ENCODE results near the gene A2M.

DNA sequence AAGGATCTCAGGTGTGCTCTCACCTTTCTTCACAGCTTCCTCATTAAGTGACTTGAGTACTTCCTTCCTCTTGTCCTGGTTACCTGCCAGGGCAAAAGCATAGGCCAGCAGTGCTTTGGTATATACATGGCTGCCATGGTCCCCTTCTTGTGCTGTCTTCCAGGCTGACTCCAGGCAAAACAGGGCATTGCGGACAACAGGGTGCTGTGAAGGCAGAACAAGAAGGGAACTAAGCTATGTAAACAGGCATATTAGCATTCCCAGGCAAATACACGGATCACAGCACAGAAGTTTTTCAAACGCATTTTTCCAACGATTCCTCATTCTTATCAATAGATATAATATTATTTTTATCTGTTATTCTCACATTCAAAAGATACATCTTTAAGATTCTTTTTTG lies 39.0 kb downstream of the A2M start:
- TF ChIP-seq, protein P1, sequence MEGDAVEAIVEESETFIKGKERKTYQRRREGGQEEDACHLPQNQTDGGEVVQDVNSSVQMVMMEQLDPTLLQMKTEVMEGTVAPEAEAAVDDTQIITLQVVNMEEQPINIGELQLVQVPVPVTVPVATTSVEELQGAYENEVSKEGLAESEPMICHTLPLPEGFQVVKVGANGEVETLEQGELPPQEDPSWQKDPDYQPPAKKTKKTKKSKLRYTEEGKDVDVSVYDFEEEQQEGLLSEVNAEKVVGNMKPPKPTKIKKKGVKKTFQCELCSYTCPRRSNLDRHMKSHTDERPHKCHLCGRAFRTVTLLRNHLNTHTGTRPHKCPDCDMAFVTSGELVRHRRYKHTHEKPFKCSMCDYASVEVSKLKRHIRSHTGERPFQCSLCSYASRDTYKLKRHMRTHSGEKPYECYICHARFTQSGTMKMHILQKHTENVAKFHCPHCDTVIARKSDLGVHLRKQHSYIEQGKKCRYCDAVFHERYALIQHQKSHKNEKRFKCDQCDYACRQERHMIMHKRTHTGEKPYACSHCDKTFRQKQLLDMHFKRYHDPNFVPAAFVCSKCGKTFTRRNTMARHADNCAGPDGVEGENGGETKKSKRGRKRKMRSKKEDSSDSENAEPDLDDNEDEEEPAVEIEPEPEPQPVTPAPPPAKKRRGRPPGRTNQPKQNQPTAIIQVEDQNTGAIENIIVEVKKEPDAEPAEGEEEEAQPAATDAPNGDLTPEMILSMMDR (conservative IDR thresholded peaks at IDR 0.05; ENCODE audit: low read depth, low read length): no peak
- TF ChIP-seq EZH2phosphoT487 (IDR thresholded peaks at IDR 0.05; ENCODE audit: borderline replicate concordance, low read length): no peak

Measured in PC-3 (cell line).